ENCODE data around the gene RAB3C.

Gene RAB3C

GRCh38 chr5:58827463-58827862 lies 244.6 kb downstream of the RAB3C start:
- no peak for DNase-seq (ENCODE audit: low read depth)

DNA sequence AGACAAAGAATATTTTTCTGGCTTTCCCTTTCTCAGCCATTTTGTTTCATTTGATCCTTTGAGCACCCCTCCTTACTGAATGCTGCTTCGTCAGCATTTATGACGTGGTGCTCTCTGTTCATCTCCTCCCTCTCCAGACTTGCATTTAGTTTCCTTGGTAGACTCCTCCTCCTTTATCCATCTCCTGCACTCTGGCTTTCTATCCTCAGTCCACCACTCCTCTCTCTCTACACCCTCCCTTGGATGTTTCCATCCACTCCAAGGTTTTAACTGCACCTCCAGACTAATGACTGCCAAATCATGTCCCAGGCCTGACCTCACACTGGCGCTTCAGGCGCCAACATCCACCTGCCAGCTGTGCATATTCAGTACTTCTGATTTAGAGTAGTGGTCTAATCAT lies 245.4 kb downstream of the RAB3C start:
- no peak for DNase-seq (ENCODE audit: low read depth)

DNA sequence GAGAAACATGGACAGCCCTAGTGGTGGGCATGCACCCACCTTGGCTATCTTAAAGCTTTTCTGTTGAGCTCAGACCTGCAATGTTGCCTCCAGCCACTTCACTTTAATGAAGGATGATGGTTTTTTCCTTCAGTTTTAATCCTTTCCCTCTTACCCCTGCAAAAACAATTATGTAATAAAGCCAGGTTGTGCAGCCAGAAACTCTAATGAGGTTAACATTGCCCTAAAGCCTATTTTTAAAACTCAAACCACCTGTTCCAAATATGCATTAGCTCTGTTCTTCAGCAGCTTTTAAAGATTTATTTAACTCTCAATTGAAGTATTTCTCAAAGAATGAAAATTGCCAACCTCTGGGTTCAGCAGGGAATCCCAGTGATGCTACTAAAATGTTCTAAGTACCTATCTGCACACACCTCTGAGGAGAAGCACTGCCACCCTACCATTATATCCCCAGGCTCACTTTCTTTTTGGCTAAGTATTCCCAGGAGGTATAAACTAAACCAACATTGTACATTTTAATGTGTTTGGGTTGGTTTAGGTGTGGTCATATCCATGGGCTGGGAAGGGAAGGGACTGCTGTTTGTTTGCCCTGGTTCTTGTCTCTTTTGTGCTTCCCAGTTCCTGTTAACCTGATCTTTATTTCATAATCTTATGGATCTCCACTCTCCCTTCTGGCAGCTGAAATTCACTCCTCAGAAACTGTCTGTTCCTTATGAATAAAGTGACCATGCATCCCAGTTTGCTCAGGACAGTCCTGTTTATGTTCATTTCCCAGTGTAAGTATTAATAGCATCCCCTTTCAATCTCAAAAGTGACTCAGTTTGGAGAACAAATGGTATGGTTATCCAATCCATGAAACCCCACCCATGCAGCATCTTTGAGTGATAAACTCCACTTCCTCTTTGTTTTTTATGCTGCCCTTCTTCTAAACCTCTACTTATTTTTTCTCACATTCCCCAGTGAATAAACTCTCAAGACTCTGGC lies 251.7 kb downstream of the RAB3C start:
- no peak for DNase-seq (ENCODE audit: low read depth)

DNA sequence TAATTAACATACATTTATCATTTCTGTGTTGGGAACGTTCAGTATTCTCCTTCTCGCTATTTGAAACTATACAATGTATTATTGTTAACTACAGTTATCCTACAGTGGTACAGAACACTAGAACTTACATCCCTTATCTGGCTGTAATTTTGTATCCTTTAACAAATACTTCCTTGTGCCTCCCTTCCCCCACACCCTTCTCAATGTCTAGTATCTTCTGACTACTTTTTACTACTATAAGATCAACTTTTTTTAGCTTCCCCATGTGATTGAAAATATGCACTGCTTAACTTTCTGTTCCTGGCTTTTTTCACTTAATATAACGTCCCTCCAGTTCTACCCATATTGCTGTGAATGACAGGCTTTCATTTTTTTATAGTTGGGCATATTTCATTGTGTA lies 253.5 kb downstream of the RAB3C start:
- DNase-seq (ENCODE audit: low read depth) = no peak

GRCh38 chr5:58838729-58839128 lies 255.9 kb downstream of the RAB3C start:
- no peak for DNase-seq (ENCODE audit: low read depth)

- DNase-seq (ENCODE audit: low read depth) = no peak
These were observed 260.0 kb downstream of the RAB3C start for GRCh38 chr5:58842852-58843251.

- no peak for DNase-seq (ENCODE audit: low read depth)
These were observed 261.5 kb downstream of the RAB3C start for GRCh38 chr5:58844395-58844794.

DNA sequence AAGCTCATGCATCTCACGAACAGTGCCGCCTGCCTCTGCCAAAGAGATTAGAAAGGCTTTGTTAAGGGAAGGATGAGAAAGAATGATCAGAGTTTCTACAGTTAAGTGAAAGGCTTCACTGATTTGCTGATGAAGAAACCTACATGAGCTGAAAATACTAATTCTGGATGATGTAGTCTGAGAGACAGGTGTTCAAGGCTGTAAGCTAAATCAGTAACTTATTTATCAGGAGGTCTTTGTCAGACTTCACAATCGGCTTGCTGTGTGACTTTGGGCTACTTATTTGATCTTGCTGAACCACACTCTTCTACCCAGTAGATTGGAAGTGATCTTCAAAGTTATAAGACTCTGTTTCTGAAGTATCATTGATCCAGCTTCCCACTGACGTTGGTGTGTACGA lies 264.2 kb downstream of the RAB3C start:
- no peak for DNase-seq (ENCODE audit: low read depth)

DNA sequence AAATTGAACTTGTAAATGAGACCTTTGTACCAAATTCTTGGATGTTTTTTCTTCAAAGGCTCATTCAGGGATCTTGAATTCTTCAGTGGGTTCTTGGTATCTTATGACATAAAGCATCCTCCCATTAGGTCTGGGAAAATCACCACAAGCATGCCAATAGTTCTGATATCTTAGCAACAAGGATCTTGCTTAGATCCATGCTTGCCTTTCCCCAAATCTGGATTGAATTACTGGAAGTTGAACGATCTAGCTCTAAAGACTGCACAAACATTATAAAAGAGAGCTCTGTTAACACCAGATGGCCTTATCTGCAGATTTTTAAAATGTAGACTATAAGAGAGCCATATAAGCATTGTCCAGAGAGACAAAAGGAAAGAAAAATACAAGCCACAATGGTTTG lies 266.3 kb downstream of the RAB3C start:
- no peak for DNase-seq (ENCODE audit: low read depth)

DNA sequence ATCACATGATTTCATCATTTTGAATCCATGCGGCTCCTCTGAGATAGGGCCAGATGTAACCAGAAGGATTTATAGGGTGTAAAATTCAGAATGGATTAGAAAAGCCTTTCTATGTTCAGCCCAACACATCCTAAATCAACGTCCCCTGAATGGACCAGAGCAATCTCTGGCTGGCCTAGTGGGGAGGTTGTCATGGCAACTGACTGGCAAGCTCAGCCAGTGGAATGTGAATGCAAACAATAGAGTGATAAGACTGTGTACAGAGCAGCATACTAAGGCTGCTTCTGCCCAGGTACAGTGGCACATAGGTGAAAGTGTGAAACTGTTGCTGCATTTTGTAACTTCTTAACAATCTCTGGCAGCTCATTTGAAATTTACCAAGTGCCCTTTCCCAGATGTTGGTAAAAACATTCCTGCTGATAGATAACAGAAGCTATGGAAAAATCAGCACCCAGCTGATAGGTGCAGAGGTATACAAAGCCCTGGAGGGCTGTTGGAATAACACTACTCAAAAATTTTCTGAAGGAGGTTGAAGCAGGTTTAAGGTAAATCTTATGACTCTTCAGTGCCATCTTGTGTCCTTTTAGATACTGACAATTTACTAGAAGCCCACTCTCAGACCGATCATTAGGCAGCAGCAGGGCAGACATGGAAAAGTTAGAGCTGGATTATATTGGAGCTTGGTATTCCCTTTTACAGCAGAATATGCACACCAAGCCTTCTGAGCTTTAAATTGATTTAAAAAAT lies 267.2 kb downstream of the RAB3C start:
- no peak for DNase-seq (ENCODE audit: low read depth)

DNA sequence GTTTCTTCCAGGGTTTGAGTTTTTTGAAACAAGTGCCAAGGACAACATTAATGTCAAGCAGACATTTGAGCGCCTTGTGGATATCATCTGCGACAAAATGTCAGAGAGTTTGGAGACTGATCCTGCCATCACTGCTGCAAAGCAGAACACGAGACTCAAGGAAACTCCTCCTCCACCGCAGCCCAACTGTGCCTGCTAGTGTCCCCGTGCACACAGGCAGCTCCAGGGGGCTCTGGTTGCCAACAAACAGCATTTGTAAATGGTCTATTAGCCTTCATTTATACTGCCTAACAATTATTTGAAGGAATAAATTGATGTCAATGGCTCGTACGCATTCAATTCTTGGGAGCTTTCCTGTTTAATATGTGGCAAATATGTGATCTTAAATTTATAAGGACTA lies 268.3 kb downstream of the RAB3C start:
- no peak for DNase-seq (ENCODE audit: low read depth)

DNA sequence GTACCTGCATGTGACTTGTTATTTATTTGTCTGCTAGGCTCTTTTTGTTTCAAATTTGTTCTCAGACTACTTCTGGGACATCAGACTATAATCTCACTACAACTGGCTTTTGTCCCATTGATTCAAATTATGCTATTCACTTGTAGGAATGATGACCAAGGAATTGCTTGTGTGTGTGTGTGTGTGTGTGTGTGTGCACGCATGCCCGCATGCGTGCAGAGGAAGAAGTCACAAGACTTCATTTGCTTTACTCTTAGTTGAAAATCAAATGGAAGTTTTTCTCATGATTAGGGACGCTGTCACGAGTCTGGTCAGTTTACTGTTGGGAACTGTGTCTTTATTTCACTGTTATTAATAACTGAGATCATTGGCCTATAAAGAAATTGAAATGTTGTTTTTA lies 268.7 kb downstream of the RAB3C start:
- no peak for DNase-seq (ENCODE audit: low read depth)

- DNase-seq (ENCODE audit: low read depth) = no peak
These were observed 269.7 kb downstream of the RAB3C start for GRCh38 chr5:58852566-58852965.

- no peak for DNase-seq (ENCODE audit: low read depth)
These were observed 271.6 kb downstream of the RAB3C start for GRCh38 chr5:58854441-58854840.

DNA sequence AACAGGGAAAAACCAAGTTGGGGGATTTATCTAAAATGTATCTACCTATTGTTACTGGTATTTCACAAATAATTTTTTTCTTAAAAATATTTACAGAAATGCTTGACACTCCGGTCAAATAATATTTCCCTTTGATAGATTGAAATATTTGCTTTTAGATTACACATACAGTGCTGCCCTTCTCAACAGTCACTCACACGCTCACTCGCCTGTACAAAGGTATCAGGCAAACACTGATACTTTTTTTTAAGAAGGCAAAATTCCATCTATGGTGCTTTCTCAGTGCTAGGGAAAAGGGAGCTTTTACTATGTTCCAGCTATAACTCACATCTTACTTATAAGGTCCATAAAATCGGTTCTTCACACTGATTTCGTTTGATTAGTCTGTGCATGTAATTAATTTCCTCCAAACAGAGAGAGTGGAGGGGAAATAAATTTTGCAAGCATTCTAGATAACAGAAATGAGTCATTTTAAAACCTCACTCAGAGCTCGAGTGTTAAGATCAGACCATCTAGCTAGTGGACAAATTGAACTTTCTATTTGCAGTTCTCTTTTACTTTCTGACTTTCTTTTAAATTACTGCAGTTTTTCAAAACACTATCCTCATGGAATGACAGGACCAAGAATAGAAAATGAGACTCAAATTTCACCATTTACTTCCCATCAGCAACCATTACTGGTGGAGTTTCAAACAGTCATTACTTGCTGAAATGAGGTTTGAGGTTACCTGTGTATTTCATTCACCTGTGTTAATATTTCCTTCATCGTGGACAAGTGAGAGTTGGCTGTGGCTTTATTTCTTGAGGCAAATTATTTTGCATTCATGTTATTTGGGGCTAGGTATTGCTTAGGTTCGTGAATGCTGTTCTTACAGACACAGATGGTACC lies 273.2 kb downstream of the RAB3C start:
- no peak for DNase-seq (ENCODE audit: low read depth)

DNA sequence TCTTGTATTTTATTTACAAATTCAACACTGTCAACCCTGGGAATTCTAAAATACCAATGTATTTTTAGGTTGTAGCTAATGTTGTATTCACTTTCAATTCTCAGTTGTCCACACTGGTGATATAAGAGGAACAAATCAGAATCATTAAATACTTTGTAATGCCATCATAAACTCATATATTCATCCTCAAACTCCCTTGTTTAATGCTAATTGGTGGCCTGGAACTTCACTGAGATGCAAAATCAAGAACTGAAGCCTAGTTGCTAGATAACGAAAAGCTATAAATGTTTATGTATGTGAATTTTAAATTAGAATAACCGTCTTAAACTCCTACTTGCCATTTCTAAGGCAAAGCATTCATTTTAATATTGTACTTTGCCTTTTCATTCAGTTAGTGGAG lies 274.7 kb downstream of the RAB3C start:
- no peak for DNase-seq (ENCODE audit: low read depth)

DNA sequence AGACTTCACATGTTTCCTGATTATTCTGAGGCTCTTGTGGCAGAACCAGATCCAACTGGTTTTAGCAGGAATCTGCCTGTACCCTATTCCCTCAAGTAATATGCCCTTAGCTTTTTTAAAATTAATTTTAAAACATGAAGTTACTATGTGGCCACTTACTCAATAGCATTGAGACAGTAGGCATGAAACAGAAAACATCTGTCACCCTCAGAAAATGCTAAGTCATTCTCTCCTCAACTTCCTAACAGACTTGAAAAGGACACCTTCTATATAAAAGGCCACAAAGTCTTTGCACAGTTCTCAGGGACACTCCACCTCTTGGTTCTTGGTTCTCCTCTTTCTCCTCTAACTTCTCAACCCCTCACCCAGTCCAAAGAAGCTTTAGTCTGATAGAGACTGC lies 277.8 kb downstream of the RAB3C start:
- no peak for DNase-seq (ENCODE audit: low read depth)

DNA sequence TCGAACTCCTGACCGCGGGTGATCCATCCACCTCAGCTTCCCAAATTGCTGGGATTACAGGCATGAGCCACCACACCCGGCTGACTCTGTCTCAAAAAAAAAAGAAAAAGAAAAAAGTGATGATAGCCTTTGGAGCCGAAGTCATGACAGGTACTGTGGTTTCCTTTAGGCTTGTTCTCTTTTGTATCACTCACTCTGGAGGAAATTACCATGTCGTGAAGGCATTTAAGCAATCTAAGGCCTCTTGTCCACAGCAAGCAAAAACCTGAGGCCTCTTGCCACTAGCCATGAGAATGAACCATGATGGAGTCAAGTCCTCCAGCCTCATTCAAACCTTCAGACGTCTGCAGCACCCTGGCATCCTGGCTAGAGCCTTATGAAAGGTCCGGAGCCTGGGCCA lies 286.1 kb downstream of the RAB3C start:
- no peak for DNase-seq (ENCODE audit: low read depth)

GRCh38 chr5:58871648-58872242 lies 288.9 kb downstream of the RAB3C start:
- peak; percentile 14 for DNase-seq (ENCODE audit: low read depth)

GRCh38 chr5:58872670-58873273 lies 289.9 kb downstream of the RAB3C start:
- no peak for DNase-seq (ENCODE audit: low read depth)

DNA sequence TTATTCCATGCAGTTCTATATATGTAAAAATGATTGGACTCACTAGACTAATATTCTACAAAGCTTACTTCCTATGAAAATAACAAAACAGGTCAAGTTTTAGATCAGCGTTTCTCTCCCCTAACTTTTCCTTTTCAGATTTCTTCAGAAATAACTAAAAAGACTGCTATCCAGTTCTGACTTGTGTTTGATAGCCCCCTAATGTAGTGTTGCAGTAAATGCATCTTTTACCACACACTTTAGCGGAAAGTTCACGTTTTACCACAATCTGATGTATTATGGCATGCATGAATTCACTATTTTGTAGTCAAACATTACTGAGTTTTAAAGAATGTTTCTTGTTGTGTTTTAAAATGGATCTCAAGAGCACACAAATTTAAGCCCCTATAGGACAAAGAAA lies 292.7 kb downstream of the RAB3C start:
- DNase-seq (ENCODE audit: low read depth) = no peak

Data from GM04504 (cell line).